Skeletal muscle tissue (tissue), 1 donor: ENCODE measurements around the gene LHPP. TPM values are rescaled to one million over a fixed set of nuclear protein-coding genes. Genes with fewer than 3 reads are reported as not detected.

ENCODE experiments used
- total RNA-seq: library from RNA; depleted of rRNA; stranded (reverse); fragments of >200 nt; gene quantifications from one replicate; pipeline ENCODE4 v1.2.3, GENCODE V29; 2014

The LHPP gene
- total RNA-seq, 1 donor from 2014 or later, result 4.2 TPM

Other genes starting within 250 kb of the LHPP start
- gene OAT, start 42.9 kb upstream of the LHPP start, total RNA-seq, result 106 TPM
- gene NKX1-2, start 11.8 kb upstream of the LHPP start, total RNA-seq, result not detected